Fibroblast of lung (primary cell): ENCODE measurements around the gene BRME1. TPM values are rescaled to one million over a fixed set of nuclear protein-coding genes. Genes with fewer than 3 reads are reported as not detected.

Experiments used
- DNase-seq, 2 donors: peaks; one replicate each; pipeline versions ENCODE4 v3.0.0 to v3.0.0-alpha.2; 2010; ENCODE audit warnings: low read depth in 2 of 2
- H2AFZ ChIP-seq: 2 replicates; pipeline ENCODE4 v1.5.1; 2012; ENCODE audit warnings: low read length, control low read depth, inconsistent platforms
- H3K27ac ChIP-seq: 2 replicates; pipeline ENCODE4 v1.5.1; 2011; ENCODE audit warnings: low read length, control low read depth; ENCODE audit not compliant: insufficient read depth
- H3K27me3 ChIP-seq: 2 replicates; pipeline ENCODE4 v1.5.1; 2011; ENCODE audit warnings: mild to moderate bottlenecking, low read length; ENCODE audit not compliant: control insufficient read depth, insufficient read depth
- H3K36me3 ChIP-seq: 2 replicates; pipeline ENCODE4 v1.5.1; 2011; ENCODE audit warnings: low read length; ENCODE audit not compliant: control insufficient read depth, insufficient read depth
- H3K4me1 ChIP-seq: 2 replicates; pipeline ENCODE4 v1.5.1; 2011; ENCODE audit warnings: low read length; ENCODE audit not compliant: control insufficient read depth, insufficient read depth; ENCODE audit errors: extremely low read depth
- H3K4me2 ChIP-seq: 2 replicates; pipeline ENCODE4 v1.5.1; 2011; ENCODE audit warnings: low read length, control low read depth; ENCODE audit not compliant: insufficient read depth; ENCODE audit errors: extremely low read depth
- H3K4me3 ChIP-seq, 4 experiments: fragments of 200-600 bp in 1 of 4; sonication (generic) in 1 of 4; replicated peaks in 1 of 4; 2 replicates each; pipeline ENCODE4 v1.5.1; 2011 to 2016; ENCODE audit warnings: low read length in 4 of 4, low read depth in 3 of 4, mild to moderate bottlenecking in 3 of 4, control low read depth in 2 of 4, inconsistent platforms in 1 of 4, mixed read lengths in 1 of 4; ENCODE audit not compliant: insufficient read depth in 1 of 4; ENCODE audit errors: control extremely low read depth in 1 of 4
- H3K79me2 ChIP-seq: 2 replicates; pipeline ENCODE4 v1.5.1; 2012; ENCODE audit warnings: mild to moderate bottlenecking, low read length, inconsistent platforms; ENCODE audit not compliant: control insufficient read depth, insufficient read depth
- H3K9ac ChIP-seq: 2 replicates; pipeline ENCODE4 v1.5.1; 2011; ENCODE audit warnings: mild to moderate bottlenecking, low read length, control low read depth; ENCODE audit not compliant: insufficient read depth
- H3K9me3 ChIP-seq: 2 replicates; pipeline ENCODE4 v1.5.1; 2012; ENCODE audit warnings: low read depth, low read length; ENCODE audit not compliant: control insufficient read depth, insufficient read depth
- H4K20me1 ChIP-seq: 2 replicates; pipeline ENCODE4 v1.5.1; 2011; ENCODE audit warnings: low read length; ENCODE audit not compliant: control insufficient read depth, insufficient read depth; ENCODE audit errors: extremely low read depth
- CTCF ChIP-seq, 2 donors: IDR thresholded peaks in 1 of 2; conservative IDR thresholded peaks in 1 of 2; 1 replicate in 1 of 2; 2 replicates in 1 of 2; pipeline ENCODE4 v1.5.1; 2011 to 2012; ENCODE audit warnings: low read length in 2 of 2, control low read depth in 1 of 2, inconsistent platforms in 1 of 2, low read depth in 1 of 2, mild to moderate bottlenecking in 1 of 2
- EZH2 ChIP-seq: IDR thresholded peaks from 2 replicates; pipeline ENCODE4 v1.5.1; 2012; ENCODE audit warnings: low read length, control low read depth, mild to moderate bottlenecking; ENCODE audit errors: missing control alignments
- polyA plus RNA-seq, 2 donors: library from polyadenylated mRNA; depleted of rRNA in 1 of 2; stranded (reverse) in 1 of 2; unstranded in 1 of 2; fragments of >200 nt; gene quantifications; 2 replicates each; pipeline ENCODE4 v1.2.1, GENCODE V29; 2011 to 2012; ENCODE audit warnings: missing spikeins in 1 of 2
- total RNA-seq: library from RNA; depleted of rRNA; stranded (reverse); fragments of >200 nt; gene quantifications from 2 replicates; pipeline ENCODE4 v1.2.1, GENCODE V29; 2014

Gene BRME1
- total and polyA plus RNA-seq, 2 donors (not counting 1 experiment from before 2014, with no cell fraction given), result 0.23 to 0.83 TPM

- Histone ChIP-seq H3K4me3 (peak overlapping the region in 1 of 4 experiments; percentile 16), H3K27ac (peak overlapping the region; percentile 20), H3K79me2 (peaks cover 44% of the 10 kb centered on the region), H3K4me2 (no peak overlapping the region), H3K36me3 (peaks cover 25% of the 10 kb centered on the region), H3K9ac (peak overlapping the region; percentile 55), H2AFZ (no peak overlapping the region), H4K20me1 (no peaks in the 10 kb centered on the region), H3K9me3 (no peaks in the 10 kb centered on the region), H3K27me3 (no peaks in the 10 kb centered on the region), H3K4me1 (peaks cover 25% of the 10 kb centered on the region)
- DNase-seq, result peak; percentile 85 to 87
- TF ChIP-seq EZH2 (no peak), CTCF (conservative IDR thresholded peaks at IDR 0.05 in 1 of 2, IDR thresholded peaks at IDR 0.05 in 1 of 2; ENCODE audit: low read depth in 1 of 2, low read length in 2 of 2) (no peak)
Observed at GRCh38 chr19:13833330-13834243, 72.3 kb downstream of the BRME1 start.

Other genes with a start within 250 kb of the BRME1 start
- 17.7 and 20.3 TPM in 2 replicates for gene MRI1, start 141.6 kb downstream of the BRME1 start, total RNA-seq
- 5.2 and 17.1 TPM in 2 replicates for gene MRI1, start 141.6 kb downstream of the BRME1 start, polyA plus RNA-seq
- gene C19orf53, start 131.7 kb downstream of the BRME1 start, total RNA-seq, result 50.1 and 58.8 TPM in 2 replicates
- gene C19orf53, start 131.7 kb downstream of the BRME1 start, polyA plus RNA-seq, result 146 and 206 TPM in 2 replicates
- gene ZSWIM4, start 110.7 kb downstream of the BRME1 start, total RNA-seq, result 5.6 and 6.7 TPM in 2 replicates
- 1.6 and 2.0 TPM in 2 replicates for gene ZSWIM4, start 110.7 kb downstream of the BRME1 start, polyA plus RNA-seq
- not detected in 2 replicates for gene NANOS3, start 29.0 kb downstream of the BRME1 start, total RNA-seq
- not detected in 2 replicates for gene NANOS3, start 29.0 kb downstream of the BRME1 start, polyA plus RNA-seq
- gene CC2D1A, start 84 bp upstream of the BRME1 start, total RNA-seq, result 5.1 and 10.6 TPM in 2 replicates
- 7.0 and 9.3 TPM in 2 replicates for gene CC2D1A, start 84 bp upstream of the BRME1 start, polyA plus RNA-seq
- 1.0 and 2.1 TPM in 2 replicates for gene PODNL1, start 32.3 kb upstream of the BRME1 start, total RNA-seq
- gene PODNL1, start 32.3 kb upstream of the BRME1 start, polyA plus RNA-seq, result 3.5 and 6.9 TPM in 2 replicates
- 5.1 and 6.3 TPM in 2 replicates for gene DCAF15, start 46.4 kb upstream of the BRME1 start, total RNA-seq
- 9.5 and 14.3 TPM in 2 replicates for gene DCAF15, start 46.4 kb upstream of the BRME1 start, polyA plus RNA-seq
- 1.0 and 2.6 TPM in 2 replicates for gene RFX1, start 100.2 kb upstream of the BRME1 start, total RNA-seq
- gene RFX1, start 100.2 kb upstream of the BRME1 start, polyA plus RNA-seq, result 0.44 and 2.4 TPM in 2 replicates
- not detected in 2 replicates for gene RLN3, start 122.0 kb upstream of the BRME1 start, total RNA-seq
- gene RLN3, start 122.0 kb upstream of the BRME1 start, polyA plus RNA-seq, result not detected in 2 replicates
- 2.1 and 2.6 TPM in 2 replicates for gene IL27RA, start 125.6 kb upstream of the BRME1 start, total RNA-seq
- gene IL27RA, start 125.6 kb upstream of the BRME1 start, polyA plus RNA-seq, result 0.84 and 1.2 TPM in 2 replicates
- gene PALM3, start 156.0 kb upstream of the BRME1 start, total RNA-seq, result 0.51 and 1.3 TPM in 2 replicates
- 0.02 and 0.20 TPM in 2 replicates for gene PALM3, start 156.0 kb upstream of the BRME1 start, polyA plus RNA-seq
- 0.77 and 0.83 TPM in 2 replicates for gene MISP3, start 166.7 kb upstream of the BRME1 start, total RNA-seq
- gene MISP3, start 166.7 kb upstream of the BRME1 start, polyA plus RNA-seq, result 0.33 and 0.41 TPM in 2 replicates
- not detected in 2 replicates for gene C19orf67, start 179.7 kb upstream of the BRME1 start, total RNA-seq
- gene C19orf67, start 179.7 kb upstream of the BRME1 start, polyA plus RNA-seq, result not detected in 2 replicates
- 19.0 and 24.1 TPM in 2 replicates for gene SAMD1, start 184.6 kb upstream of the BRME1 start, total RNA-seq
- gene SAMD1, start 184.6 kb upstream of the BRME1 start, polyA plus RNA-seq, result 7.3 and 14.5 TPM in 2 replicates
- 30.6 and 43.6 TPM in 2 replicates for gene PRKACA, start 211.6 kb upstream of the BRME1 start, total RNA-seq
- 67.4 and 104 TPM in 2 replicates for gene PRKACA, start 211.6 kb upstream of the BRME1 start, polyA plus RNA-seq
- gene ASF1B, start 230.5 kb upstream of the BRME1 start, total RNA-seq, result 0.26 and 2.6 TPM in 2 replicates
- 6.5 and 26.2 TPM in 2 replicates for gene ASF1B, start 230.5 kb upstream of the BRME1 start, polyA plus RNA-seq